T-cell (primary cell): Measurements from ENCODE around the gene INPP5D. TPM values are rescaled to one million over a fixed set of nuclear protein-coding genes. Genes with fewer than 3 reads are reported as not detected.
A peak's percentile ranks its signal among the peaks of the same experiment; 100 is the strongest.

Experiments
- ATAC-seq, 4 experiments: fragments of 200-7000 bp in 3 of 4; fragments of 150-1000 bp in 1 of 4; cut with Tn5 transposase; replicated peaks in 1 of 4; 1 replicate in 3 of 4; 2 replicates in 1 of 4; pipeline ENCODE4 v1.10.0; 2021; ENCODE audit warnings: moderate library complexity in 3 of 4, mild to moderate bottlenecking in 2 of 4, moderate number of reproducible peaks in 1 of 4
- CTCF ChIA-PET, 2 donors: fragments of 300-600 bp; sonication (Branson Sonifier 250); formaldehyde crosslinking; loops; one replicate each; lab custom pipeline; 2022; ENCODE audit warnings: antibody characterized with exemption in 2 of 2; lab: Charles Lee
- POLR2A ChIA-PET, 2 donors: fragments of 300-600 bp; sonication (Branson Sonifier 250); formaldehyde crosslinking; loops; one replicate each; lab custom pipeline; 2022; ENCODE audit warnings: antibody characterized with exemption in 2 of 2; lab: Charles Lee
- DNase-seq, 35 experiments: peaks; one replicate each; pipeline versions ENCODE4 v3.0.0 to v3.0.0-alpha.2; 2013 to 2023
- H3K27ac ChIP-seq: one replicate; pipeline ENCODE4 v1.5.1; 2013; ENCODE audit warnings: low read length
- H3K27me3 ChIP-seq, 2 experiments: replicated peaks in 1 of 2; 1 replicate in 1 of 2; 2 replicates in 1 of 2; pipeline versions ENCODE4 v1.6.1 to v1.7.0; 2013; ENCODE audit warnings: low read length in 1 of 2, mixed read lengths in 1 of 2; ENCODE audit not compliant: control insufficient read depth in 2 of 2, insufficient read depth in 2 of 2; ENCODE audit errors: extremely low read depth in 1 of 2
- H3K36me3 ChIP-seq, 2 donors: 1 replicate in 1 of 2; 2 replicates in 1 of 2; pipeline versions ENCODE4 v1.6.1 to v1.7.0; 2013; ENCODE audit warnings: low read length in 1 of 2; ENCODE audit not compliant: control insufficient read depth in 2 of 2, insufficient read depth in 1 of 2; ENCODE audit errors: extremely low read depth in 1 of 2
- H3K4me1 ChIP-seq, 2 experiments: 1 replicate in 1 of 2; 2 replicates in 1 of 2; pipeline versions ENCODE4 v1.6.1 to v1.7.0; 2013; ENCODE audit warnings: low read length in 2 of 2, mixed read lengths in 1 of 2; ENCODE audit not compliant: insufficient read depth in 2 of 2, control insufficient read depth in 1 of 2; ENCODE audit errors: extremely low read depth in 1 of 2
- H3K4me3 ChIP-seq, 2 donors: 1 replicate in 1 of 2; 2 replicates in 1 of 2; pipeline versions ENCODE4 v1.5.1 to v1.7.0; 2013; ENCODE audit warnings: mild to moderate bottlenecking in 2 of 2, low read length in 1 of 2, moderate library complexity in 1 of 2; ENCODE audit not compliant: control insufficient read depth in 1 of 2; ENCODE audit errors: extremely low read depth in 1 of 2
- H3K9me3 ChIP-seq: 2 replicates; pipeline ENCODE4 v1.7.0; 2013
- H3K27ac Mint-ChIP-seq, 2 donors: one replicate each; pipeline ENCODE4 v1.8.0; 2020 to 2021; ENCODE audit warnings: mild to moderate bottlenecking in 2 of 2, mixed read lengths in 2 of 2
- H3K27me3 Mint-ChIP-seq, 2 donors: one replicate each; pipeline ENCODE4 v1.8.0; 2021 to 2022; ENCODE audit warnings: mixed read lengths in 2 of 2
- H3K36me3 Mint-ChIP-seq: one replicate; pipeline ENCODE4 v1.8.0; 2021; ENCODE audit warnings: mixed read lengths
- H3K4me1 Mint-ChIP-seq, 3 donors: one replicate each; pipeline ENCODE4 v1.8.0; 2020 to 2022; ENCODE audit warnings: mixed read lengths in 3 of 3, mild to moderate bottlenecking in 1 of 3
- H3K4me3 Mint-ChIP-seq, 3 donors: one replicate each; pipeline ENCODE4 v1.8.0; 2020 to 2022; ENCODE audit warnings: mild to moderate bottlenecking in 3 of 3, mixed read lengths in 3 of 3, moderate library complexity in 3 of 3
- H3K9me3 Mint-ChIP-seq, 3 donors: one replicate each; pipeline ENCODE4 v1.8.0; 2020 to 2022; ENCODE audit warnings: mixed read lengths in 3 of 3
- WGBS: methylation state at CpG from one replicate; pipeline ENCODE4 v1.1.5; 2013; ENCODE audit warnings: missing lambda C conversion rate; ENCODE audit not compliant: insufficient coverage; 5-methylcytosine and 5-hydroxymethylcytosine counted together
- total RNA-seq, 35 experiments: library from RNA in 6 of 35; stranded (reverse) in 6 of 35; fragments of 120-200 nt in 1 of 35; gene quantifications; one replicate each; pipeline versions ENCODE4 v1.2.1 to v1.2.4 and lab custom pipeline; 2013 to 2026

The INPP5D gene
- total RNA-seq, 5 donors from 2014 or later (not counting 1 experiment from before 2014, with no cell fraction given): 108 to 216 (median 135) TPM

- Mint-ChIP-seq H3K36me3 (peaks cover 62% of the 10 kb centered on the region), H3K4me3 (no peak overlapping the region), H3K27me3 (no peaks in the 10 kb centered on the region), H3K9me3 (peaks cover 0 to 2% (median 0%) of the 10 kb centered on the region in 3 donors), H3K4me1 (peaks cover 39 to 50% (median 42%) of the 10 kb centered on the region in 3 donors), H3K27ac (peak overlapping the region in 1 of 2 donors; percentile 44)
- H3K4me1 ChIP-seq: peaks cover 4 to 35% of the 10 kb centered on the region in 2 experiments
- ChIA-PET POLR2A (no interaction called here), CTCF (no interaction called here)
- no peaks in the 10 kb centered on the region for H3K27me3 ChIP-seq
- peaks cover 10 to 54% of the 10 kb centered on the region in 2 donors for H3K36me3 ChIP-seq
- no peak overlapping the region for H3K27ac ChIP-seq
- no peaks in the 10 kb centered on the region for H3K9me3 ChIP-seq
- ATAC-seq (no peak), DNase-seq (no peak)
- no peak overlapping the region for H3K4me3 ChIP-seq
- 100% methylated on average over 1 of the region's 5 CpGs for WGBS
These were observed 80.0 kb downstream of the INPP5D start for GRCh38 chr2:233140077-233140585.

- Mint-ChIP-seq H3K4me1 (peaks cover 42 to 50% (median 42%) of the 10 kb centered on the region in 3 donors), H3K4me3 (peak overlapping the region in 1 of 3 donors; percentile 37), H3K9me3 (no peaks in the 10 kb centered on the region), H3K27ac (peak overlapping the region; percentile 63 to 79), H3K36me3 (peaks cover 64% of the 10 kb centered on the region), H3K27me3 (no peaks in the 10 kb centered on the region)
- no peak for DNase-seq
- H3K36me3 ChIP-seq: peaks cover 10 to 55% of the 10 kb centered on the region in 2 donors
- ATAC-seq: no peak
- H3K4me1 ChIP-seq: peaks cover 4 to 35% of the 10 kb centered on the region in 2 experiments
- 94% methylated on average over 4 of the region's 7 CpGs for WGBS
- ChIA-PET CTCF (no interaction called here), POLR2A (no interaction called here)
- H3K4me3 ChIP-seq: no peak overlapping the region
- no peak overlapping the region for H3K27ac ChIP-seq
- no peaks in the 10 kb centered on the region for H3K27me3 ChIP-seq
- no peaks in the 10 kb centered on the region for H3K9me3 ChIP-seq
These were observed 80.8 kb downstream of the INPP5D start for GRCh38 chr2:233140978-233141377.

GRCh38 chr2:233141901-233142300 is 81.8 kb downstream of the INPP5D start:
- Mint-ChIP-seq H3K27ac (peak overlapping the region; percentile 86 to 87), H3K27me3 (no peaks in the 10 kb centered on the region), H3K9me3 (no peaks in the 10 kb centered on the region), H3K36me3 (peaks cover 63% of the 10 kb centered on the region), H3K4me1 (peaks cover 42 to 48% (median 42%) of the 10 kb centered on the region in 3 donors), H3K4me3 (peak overlapping the region in 1 of 3 donors; percentile 37)
- ATAC-seq: peak in 1 of 4 experiments; percentile 42
- Histone ChIP-seq H3K27me3 (no peaks in the 10 kb centered on the region), H3K27ac (peak overlapping the region; percentile 40), H3K4me1 (peaks cover 4 to 35% of the 10 kb centered on the region in 2 experiments), H3K36me3 (peaks cover 16 to 59% of the 10 kb centered on the region in 2 donors), H3K4me3 (no peak overlapping the region), H3K9me3 (no peaks in the 10 kb centered on the region)
- peak in 1 of 35 experiments; percentile 17 for DNase-seq
- POLR2A ChIA-PET: no interaction called here
- WGBS: 0% methylated on average over 1 of the region's 4 CpGs
- CTCF ChIA-PET: no interaction called here

DNA sequence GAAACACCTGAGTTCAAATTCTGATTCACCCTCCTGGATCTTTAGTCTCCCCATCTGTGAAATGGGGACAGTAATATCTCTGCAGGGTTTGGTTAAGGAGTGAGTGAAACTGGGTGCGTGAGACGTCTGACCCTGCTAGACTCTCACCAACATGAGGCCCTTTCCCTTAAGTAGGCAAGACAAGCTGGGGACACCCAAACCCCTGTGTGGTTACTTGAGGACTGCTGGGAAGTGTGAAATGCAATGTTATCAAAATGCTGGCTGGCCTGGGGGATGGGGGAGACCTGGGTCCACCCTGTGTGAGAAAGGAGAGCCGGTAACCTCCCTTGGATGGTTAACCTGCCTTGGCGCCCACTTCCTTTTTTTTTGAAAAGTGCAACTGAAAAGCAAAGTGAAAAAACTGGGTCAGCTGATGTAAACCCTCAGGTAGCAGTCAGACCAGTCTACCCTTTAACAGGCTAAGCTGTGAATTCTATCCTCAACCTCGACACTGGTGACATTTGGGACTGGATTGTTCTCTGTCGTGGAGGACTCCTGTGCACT is 82.3 kb downstream of the INPP5D start:
- Mint-ChIP-seq H3K36me3 (peaks cover 68% of the 10 kb centered on the region), H3K27me3 (no peaks in the 10 kb centered on the region), H3K4me1 (peaks cover 42 to 48% (median 42%) of the 10 kb centered on the region in 3 donors), H3K4me3 (peak overlapping the region; percentile 25 to 41 (median 37)), H3K27ac (peak overlapping the region; percentile 86 to 87), H3K9me3 (no peaks in the 10 kb centered on the region)
- WGBS: 8% methylated on average over 2 of the region's 6 CpGs
- ATAC-seq (peak; percentile 23 to 74 (median 56)), DNase-seq (peak in 14 of 35 experiments; percentile 8 to 50 (median 20))
- Histone ChIP-seq H3K27me3 (no peaks in the 10 kb centered on the region), H3K36me3 (peaks cover 20 to 61% of the 10 kb centered on the region in 2 donors), H3K4me3 (no peak overlapping the region), H3K4me1 (peaks cover 4 to 35% of the 10 kb centered on the region in 2 experiments), H3K9me3 (no peaks in the 10 kb centered on the region), H3K27ac (peak overlapping the region; percentile 40)
- ChIA-PET CTCF (no interaction called here), POLR2A (interaction anchor here in 1 of 2 donors (0.5 kb wide), 1 partner anchor 7 kb away, joined by 4 read pairs; no protein-coding TSS in a partner anchor)

DNA sequence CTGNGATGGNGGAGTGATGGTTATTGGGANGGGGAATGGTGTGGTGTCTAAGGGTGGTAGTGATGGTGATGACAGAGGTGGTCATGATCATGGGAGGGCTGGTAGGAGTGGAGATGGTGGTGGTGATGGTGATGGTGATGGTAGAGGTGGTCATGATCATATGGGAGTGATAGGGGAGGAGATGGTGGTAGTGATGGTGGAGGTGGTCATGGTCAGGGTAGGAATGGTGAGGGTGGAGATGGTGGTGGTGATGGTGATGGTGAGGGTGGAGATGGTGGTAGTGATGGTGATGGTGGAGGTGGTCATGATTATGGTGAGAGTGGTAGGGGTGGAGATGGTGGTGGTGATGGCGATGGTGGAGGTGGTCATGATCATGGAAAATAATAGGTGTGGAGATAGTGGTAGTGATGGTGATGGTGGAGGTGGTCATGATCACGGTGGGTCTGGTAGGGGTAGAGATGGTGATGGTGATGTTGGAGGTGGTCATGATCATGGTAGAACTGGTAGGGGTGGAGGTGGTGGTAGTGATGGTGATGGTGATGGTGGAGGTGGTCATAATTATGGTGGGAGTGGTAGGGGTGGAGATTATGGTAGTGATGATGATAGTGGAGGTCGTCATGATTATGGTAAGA is 83.7 kb downstream of the INPP5D start:
- Mint-ChIP-seq H3K27ac (peak overlapping the region; percentile 5 to 76), H3K4me1 (peaks cover 42 to 48% (median 42%) of the 10 kb centered on the region in 3 donors), H3K9me3 (no peaks in the 10 kb centered on the region), H3K4me3 (no peak overlapping the region), H3K27me3 (no peaks in the 10 kb centered on the region), H3K36me3 (peaks cover 74% of the 10 kb centered on the region)
- H3K4me1 ChIP-seq: peaks cover 4 to 35% of the 10 kb centered on the region in 2 experiments
- H3K4me3 ChIP-seq: no peak overlapping the region
- ATAC-seq (no peak), DNase-seq (no peak)
- no peaks in the 10 kb centered on the region for H3K27me3 ChIP-seq
- no peak overlapping the region for H3K27ac ChIP-seq
- ChIA-PET POLR2A (no interaction called here), CTCF (no interaction called here)
- H3K9me3 ChIP-seq: no peaks in the 10 kb centered on the region
- H3K36me3 ChIP-seq: peaks cover 22 to 75% of the 10 kb centered on the region in 2 donors
- 96% methylated on average over 3 of the region's 3 CpGs for WGBS

DNA sequence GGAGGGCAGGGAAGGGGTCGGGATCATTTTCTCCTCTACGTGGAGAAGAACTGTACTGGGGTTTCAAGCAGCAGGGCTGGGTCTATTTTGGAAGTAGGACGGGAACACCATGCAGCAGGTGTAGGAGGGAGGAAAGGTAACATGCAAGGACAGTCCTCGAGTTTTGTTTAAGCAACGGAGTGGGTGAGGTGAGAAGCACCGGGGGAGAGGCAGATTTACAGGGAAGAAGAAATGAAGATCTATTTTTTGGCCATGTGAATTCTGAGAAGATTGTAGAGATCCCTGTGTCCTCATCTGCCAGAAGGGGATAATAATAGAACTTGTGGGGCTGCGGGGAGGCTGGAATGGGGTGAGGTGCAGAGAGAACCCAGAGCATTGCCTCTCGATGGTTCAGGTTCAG is 85.6 kb downstream of the INPP5D start:
- Mint-ChIP-seq H3K27me3 (no peaks in the 10 kb centered on the region), H3K9me3 (no peaks in the 10 kb centered on the region), H3K4me3 (no peak overlapping the region), H3K36me3 (peaks cover 81% of the 10 kb centered on the region), H3K27ac (no peak overlapping the region), H3K4me1 (peaks cover 26 to 41% (median 34%) of the 10 kb centered on the region in 3 donors)
- Histone ChIP-seq H3K36me3 (peaks cover 23 to 74% of the 10 kb centered on the region in 2 donors), H3K4me3 (no peak overlapping the region), H3K27me3 (no peaks in the 10 kb centered on the region), H3K27ac (no peak overlapping the region), H3K4me1 (peaks cover 4 to 22% of the 10 kb centered on the region in 2 experiments), H3K9me3 (no peaks in the 10 kb centered on the region)
- ChIA-PET CTCF (no interaction called here), POLR2A (no interaction called here)
- ATAC-seq: no peak
- no peak for DNase-seq
- 100% methylated on average over 6 of the region's 8 CpGs for WGBS
